SH-SY5Y (cell line): ENCODE results near the gene ARFGEF3.

Experiments used
- GATA2 ChIP-seq: IDR thresholded peaks from 2 replicates; pipeline ENCODE4 v1.6.1; 2011; ENCODE audit warnings: mild to moderate bottlenecking, low read depth, low read length
- GATA3 ChIP-seq: IDR thresholded peaks from 2 replicates; pipeline ENCODE4 v1.6.1; 2011; ENCODE audit warnings: low read depth, mild to moderate bottlenecking, low read length, moderate library complexity

The ARFGEF3 gene

DNA sequence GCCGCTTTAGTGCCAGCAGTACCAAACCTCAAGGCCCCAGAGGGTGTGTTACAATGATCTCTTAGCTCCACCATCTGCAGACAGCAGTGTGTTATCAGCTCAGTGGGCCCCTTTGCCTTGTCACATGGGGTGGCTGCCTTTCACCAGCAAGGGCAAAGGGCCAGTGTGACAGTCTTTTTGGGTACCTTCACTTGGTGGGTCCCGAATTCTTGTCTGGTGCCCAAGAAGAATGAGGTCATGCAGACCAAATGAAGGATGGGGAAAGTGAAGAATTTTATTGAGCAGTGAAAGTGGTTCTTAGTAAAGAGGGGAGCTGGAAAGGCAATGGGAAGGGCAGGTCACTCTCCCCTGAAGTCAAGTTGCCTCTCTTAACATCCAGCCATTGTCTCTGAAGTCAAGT is 213.1 kb downstream of the ARFGEF3 start:
- TF ChIP-seq GATA3, result no peak
- TF ChIP-seq GATA2, result no peak

DNA sequence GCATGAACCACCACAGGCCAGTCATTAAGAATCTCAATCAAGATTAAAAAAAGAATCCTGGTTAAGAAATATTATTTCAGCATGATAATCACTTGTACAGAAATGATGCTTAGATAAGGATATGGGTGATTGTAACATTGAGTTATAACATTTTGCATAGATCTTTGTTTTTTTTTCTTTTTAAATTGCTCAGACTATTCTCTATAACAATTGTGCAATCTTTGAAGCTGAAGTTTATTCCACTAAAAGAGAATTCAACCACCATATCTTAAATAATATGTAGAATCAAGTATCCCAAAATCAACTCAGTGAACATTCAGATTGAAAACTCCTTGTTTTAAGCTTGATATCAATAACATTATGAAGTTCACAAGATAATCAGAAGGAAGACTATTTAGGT is 215.3 kb downstream of the ARFGEF3 start:
- TF ChIP-seq GATA3 (no peak), GATA2 (no peak)

DNA sequence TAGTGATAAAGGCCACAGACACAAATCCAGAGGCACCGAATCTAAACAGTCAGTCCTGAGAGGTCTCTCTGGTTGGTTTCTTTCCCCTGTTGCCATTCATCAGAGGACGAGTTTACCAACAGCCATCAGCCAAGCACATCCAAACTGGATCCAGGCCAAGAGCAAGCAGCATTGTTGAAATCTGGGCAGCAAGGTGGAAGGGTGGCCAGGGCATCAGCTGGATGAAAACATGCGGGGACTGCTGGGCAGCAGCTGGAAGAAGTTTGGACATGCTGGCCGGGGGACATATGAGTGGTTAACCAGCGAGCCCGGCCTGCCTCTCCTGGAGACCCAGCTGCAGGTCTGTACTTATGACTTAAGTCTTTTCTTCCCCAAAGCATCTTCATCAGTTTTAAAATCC is 216.1 kb downstream of the ARFGEF3 start, which contains the start of gene SMIM28:
SMIM28 (plus strand) TSS at position 62 of the 400 bp plus-strand sequence; CDS start at position 230, 168 bp downstream.
- TF ChIP-seq GATA3 (no peak), GATA2 (no peak)

DNA sequence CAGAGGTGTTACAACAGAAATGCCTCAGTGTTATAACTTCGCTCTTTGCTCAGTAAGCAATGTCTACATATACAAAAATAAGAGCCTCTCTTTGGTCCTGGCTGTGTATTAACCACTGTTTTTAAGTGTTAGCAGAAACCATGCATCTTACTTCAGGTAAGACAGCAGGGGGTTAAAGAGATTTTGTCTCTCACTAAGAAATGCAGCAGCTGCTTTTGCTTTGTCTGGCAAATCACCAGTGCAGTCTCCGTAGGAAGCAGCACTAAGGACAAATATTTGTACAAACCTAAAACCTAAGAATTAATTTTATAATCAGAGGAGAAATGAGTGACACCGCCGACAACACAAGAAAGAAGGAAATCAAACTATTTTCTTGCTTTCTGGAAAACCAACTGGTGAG is 216.7 kb downstream of the ARFGEF3 start:
- TF ChIP-seq GATA2 (no peak), GATA3 (no peak)

DNA sequence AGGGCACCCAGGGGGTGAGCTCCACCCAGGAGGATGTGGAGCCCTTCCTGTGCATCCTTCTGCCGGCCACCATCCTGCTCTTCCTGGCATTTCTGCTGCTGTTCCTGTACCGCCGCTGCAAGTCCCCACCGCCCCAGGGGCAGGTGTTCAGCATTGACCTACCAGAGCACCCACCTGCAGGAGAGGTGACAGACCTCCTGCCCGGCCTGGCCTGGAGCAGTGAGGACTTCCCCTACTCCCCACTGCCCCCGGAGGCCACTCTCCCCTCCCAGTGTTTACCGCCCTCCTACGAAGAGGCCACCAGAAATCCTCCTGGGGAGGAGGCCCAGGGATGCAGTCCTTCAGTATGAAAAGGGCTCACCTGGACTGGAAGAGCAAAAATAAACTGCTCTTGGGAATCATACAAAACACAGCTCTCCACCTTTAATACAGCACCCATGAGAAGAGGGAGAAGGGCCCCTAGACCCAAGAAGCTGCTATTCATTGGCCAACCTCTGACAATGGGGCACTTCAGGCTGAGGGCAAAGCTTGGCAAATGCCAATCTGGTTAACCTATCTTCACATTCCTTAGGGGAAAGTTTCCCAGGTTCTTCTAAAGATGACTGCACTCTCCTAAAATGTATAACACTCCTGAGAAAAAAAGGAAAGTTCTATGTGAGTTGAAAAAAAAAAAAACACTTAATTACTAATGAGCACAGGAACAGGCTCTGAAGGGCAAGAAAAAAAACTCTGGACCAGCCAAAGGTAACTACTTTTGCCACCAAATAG is 220.9 kb downstream of the ARFGEF3 start:
- TF ChIP-seq GATA3 (no peak), GATA2 (no peak)

DNA sequence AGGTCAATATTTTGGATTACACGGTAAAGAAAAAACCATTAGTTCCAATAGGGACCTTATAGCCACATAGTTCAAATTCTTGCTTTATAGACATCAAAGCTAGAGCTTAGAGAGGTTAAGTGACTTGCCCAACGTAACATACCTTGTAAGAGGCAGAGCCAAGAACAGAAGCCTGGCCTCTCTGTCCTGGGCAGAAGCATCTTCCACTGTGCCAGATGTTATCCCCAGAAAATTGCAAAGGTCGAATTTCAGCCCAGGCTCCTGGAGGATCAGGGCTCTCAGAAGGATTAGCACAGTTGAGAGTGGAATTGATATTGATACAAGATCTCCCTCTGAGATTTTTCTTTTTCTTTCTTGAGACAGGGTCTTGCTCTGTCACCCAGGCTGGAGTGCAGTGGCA is 222.0 kb downstream of the ARFGEF3 start:
- TF ChIP-seq GATA2 (no peak), GATA3 (no peak)

DNA sequence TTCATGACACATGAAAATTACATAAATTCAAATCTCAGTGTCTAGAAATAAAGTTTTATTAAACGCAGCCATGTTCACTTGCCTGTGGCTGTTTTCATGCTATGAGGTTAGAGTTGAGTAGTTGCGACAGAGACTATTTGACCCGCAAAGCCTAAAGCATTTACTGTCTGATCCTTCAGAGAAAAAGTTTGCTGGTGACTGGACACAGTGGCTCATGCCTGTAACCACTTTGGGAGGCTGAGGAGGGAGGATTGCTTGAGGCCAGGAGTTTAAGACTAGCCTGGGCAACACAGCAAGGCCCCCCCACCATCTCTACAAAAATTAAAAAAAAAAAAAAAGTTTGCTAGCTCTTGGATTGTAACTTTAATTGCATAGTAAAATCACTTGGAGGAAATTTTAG is 225.2 kb downstream of the ARFGEF3 start:
- TF ChIP-seq GATA2 (no peak), GATA3 (no peak)

DNA sequence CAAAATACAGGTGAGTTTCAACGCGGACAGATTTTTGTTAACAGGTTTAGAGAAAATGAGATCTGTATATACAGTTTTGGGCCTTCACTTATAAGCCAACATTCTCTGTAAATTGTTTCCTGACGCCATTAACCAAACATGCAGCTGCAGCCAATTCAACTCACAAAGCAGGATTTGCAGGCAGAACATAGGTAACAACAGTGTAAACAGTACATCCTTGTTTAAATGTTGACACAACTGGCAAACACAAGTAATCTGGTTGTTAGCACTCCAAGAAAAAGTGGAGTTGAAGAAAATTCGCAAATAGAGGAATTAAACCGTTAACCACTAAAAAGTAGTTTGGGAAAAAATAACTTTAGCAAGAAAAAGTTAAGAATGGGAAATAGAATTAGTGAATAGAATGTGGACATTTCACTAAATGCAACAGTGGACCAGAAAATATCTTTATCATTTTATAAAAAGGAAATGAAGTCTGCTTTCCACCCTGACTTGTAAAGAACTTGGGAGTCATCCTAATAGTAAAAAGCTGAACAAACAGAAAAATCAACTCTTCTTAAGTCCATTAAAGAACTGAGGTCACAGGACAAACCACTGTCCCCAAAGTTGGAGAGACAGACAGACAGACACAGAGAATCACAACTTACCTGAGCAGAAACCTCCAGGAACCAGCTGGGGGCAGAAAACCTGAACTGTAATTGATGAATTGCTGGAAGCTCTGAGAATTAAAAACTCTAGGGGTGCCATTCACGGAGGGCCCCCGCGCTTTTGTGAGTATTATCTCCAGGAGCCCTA is 226.0 kb downstream of the ARFGEF3 start:
- TF ChIP-seq GATA2, result no peak
- no peak for TF ChIP-seq GATA3

DNA sequence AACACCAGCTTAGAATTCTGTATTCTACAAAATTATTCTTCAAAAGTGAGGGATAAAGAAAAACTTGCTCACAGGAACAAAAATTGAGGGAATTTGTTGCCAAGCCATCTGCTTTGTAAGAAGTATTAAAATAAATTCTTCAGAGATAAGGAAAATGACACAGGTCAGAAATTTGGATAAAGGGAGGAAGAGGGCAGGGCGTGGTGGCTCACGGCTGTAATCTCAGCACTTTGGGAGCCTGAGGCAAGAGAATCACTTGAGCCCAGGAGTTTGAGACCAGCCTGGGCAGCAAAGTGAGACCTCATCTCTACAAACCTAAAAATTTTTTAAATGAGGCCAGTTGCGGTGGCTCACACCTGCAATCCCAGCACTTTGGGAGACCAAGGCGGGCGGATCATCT is 227.8 kb downstream of the ARFGEF3 start:
- TF ChIP-seq GATA2 (no peak), GATA3 (no peak)
